ENCODE data around the gene SURF6. TPM values are rescaled to one million over a fixed set of nuclear protein-coding genes. Genes with fewer than 3 reads are reported as not detected.

Gene SURF6
- total RNA-seq, 1 experiment from 2014 or later: 21.2 TPM

DNA sequence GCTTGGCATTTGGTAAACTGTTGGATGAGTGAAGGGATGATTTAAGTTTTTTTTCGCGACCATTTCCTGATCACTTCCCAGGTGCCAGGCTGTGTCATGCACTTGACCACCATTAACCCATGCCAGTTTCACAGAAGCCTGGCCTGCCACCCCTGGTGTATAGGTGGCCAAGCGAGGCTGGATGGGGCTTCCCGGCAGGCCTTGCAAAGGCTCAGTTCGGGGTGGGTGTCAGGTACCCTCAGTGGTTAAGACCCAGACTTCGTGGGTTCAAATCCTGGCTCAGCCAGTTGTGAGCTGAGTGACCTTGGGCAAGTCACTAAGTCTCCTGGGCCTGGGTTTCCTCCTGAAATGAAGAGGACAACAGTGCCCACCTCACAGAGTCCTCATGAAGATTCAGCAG, 9.6 kb upstream of the SURF6 start:
- Histone ChIP-seq H3K4me3 (no peak overlapping the region), H3K9me3 (ENCODE audit: insufficient read depth, low read depth) (no peaks in the 10 kb centered on the region), H3K27ac (no peak overlapping the region), H3K4me1 (replicated peaks; ENCODE audit: insufficient read depth) (peaks cover 17% of the 10 kb centered on the region), H3K9me2 (ENCODE audit: insufficient read depth) (no peaks in the 10 kb centered on the region), H2AFZ (no peak overlapping the region), H3K36me3 (ENCODE audit: low read depth) (peaks cover 23% of the 10 kb centered on the region), H3K4me2 (no peak overlapping the region), H3K79me2 (ENCODE audit: low read depth) (peaks cover 53% of the 10 kb centered on the region), H3F3A (ENCODE audit: insufficient read depth, low read depth) (peaks cover 26% of the 10 kb centered on the region), H3K27me3 (ENCODE audit: insufficient read depth, low read depth) (no peaks in the 10 kb centered on the region), H4K20me1 (ENCODE audit: insufficient read depth) (peaks cover 30% of the 10 kb centered on the region)
- BruUV-seq (replicated peaks): no TSS peak
- no peak for DNase-seq
- ChIA-PET POLR2A (ENCODE audit: unreplicated experiment) (no interaction called here), CTCF (no interaction called here)
- TF ChIP-seq, protein P1, sequence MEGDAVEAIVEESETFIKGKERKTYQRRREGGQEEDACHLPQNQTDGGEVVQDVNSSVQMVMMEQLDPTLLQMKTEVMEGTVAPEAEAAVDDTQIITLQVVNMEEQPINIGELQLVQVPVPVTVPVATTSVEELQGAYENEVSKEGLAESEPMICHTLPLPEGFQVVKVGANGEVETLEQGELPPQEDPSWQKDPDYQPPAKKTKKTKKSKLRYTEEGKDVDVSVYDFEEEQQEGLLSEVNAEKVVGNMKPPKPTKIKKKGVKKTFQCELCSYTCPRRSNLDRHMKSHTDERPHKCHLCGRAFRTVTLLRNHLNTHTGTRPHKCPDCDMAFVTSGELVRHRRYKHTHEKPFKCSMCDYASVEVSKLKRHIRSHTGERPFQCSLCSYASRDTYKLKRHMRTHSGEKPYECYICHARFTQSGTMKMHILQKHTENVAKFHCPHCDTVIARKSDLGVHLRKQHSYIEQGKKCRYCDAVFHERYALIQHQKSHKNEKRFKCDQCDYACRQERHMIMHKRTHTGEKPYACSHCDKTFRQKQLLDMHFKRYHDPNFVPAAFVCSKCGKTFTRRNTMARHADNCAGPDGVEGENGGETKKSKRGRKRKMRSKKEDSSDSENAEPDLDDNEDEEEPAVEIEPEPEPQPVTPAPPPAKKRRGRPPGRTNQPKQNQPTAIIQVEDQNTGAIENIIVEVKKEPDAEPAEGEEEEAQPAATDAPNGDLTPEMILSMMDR (conservative IDR thresholded peaks at IDR 0.05): no peak
- TF ChIP-seq EZH2 (IDR thresholded peaks at IDR 0.05; ENCODE audit: low read depth): no peak
- intact Hi-C loops (cut with micrococcal nuclease; ENCODE audit: unreplicated experiment): no loop called here

DNA sequence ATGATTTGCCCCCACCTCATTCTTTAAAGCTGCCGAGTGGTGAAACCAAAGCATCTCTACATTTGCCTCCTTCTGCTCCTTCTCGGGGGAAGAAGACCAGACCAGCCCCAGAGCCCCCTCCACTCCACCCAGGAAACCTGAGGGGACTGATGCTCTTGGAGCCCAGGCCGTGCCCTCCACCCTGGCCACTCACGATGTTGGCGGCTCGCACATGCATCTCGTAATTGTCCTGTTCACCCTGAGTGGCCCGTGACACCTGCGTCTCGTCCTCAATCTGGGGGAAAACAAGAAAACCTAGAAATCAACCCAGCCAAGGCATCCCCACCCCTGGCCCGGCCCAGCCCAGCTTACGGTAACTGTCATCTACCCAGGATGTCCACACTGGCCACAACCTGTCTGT, 9.0 kb upstream of the SURF6 start:
- no peak overlapping the region for H3K4me3 ChIP-seq
- no peak for TF ChIP-seq EZH2 (IDR thresholded peaks at IDR 0.05; ENCODE audit: low read depth)
- TF ChIP-seq, protein P1 (conservative IDR thresholded peaks at IDR 0.05): no peak
- ChIA-PET CTCF (no interaction called here), POLR2A (ENCODE audit: unreplicated experiment) (no interaction called here)
- peaks cover 24% of the 10 kb centered on the region for H4K20me1 ChIP-seq (ENCODE audit: insufficient read depth)
- no TSS peak for BruUV-seq (replicated peaks)
- no peaks in the 10 kb centered on the region for H3K9me2 ChIP-seq (ENCODE audit: insufficient read depth)
- H3K27me3 ChIP-seq (ENCODE audit: insufficient read depth, low read depth): no peaks in the 10 kb centered on the region
- peaks cover 16% of the 10 kb centered on the region for H3K36me3 ChIP-seq (ENCODE audit: low read depth)
- H3K9me3 ChIP-seq (ENCODE audit: insufficient read depth, low read depth): no peaks in the 10 kb centered on the region
- H3K4me1 ChIP-seq (replicated peaks; ENCODE audit: insufficient read depth): peaks cover 15% of the 10 kb centered on the region
- DNase-seq: no peak
- H3K4me2 ChIP-seq: no peak overlapping the region
- H3K79me2 ChIP-seq (ENCODE audit: low read depth): peaks cover 47% of the 10 kb centered on the region
- intact Hi-C loops (cut with micrococcal nuclease; ENCODE audit: unreplicated experiment): no loop called here
- peaks cover 20% of the 10 kb centered on the region for H3F3A ChIP-seq (ENCODE audit: insufficient read depth, low read depth)
- H2AFZ ChIP-seq: no peak overlapping the region
- no peak overlapping the region for H3K27ac ChIP-seq

DNA sequence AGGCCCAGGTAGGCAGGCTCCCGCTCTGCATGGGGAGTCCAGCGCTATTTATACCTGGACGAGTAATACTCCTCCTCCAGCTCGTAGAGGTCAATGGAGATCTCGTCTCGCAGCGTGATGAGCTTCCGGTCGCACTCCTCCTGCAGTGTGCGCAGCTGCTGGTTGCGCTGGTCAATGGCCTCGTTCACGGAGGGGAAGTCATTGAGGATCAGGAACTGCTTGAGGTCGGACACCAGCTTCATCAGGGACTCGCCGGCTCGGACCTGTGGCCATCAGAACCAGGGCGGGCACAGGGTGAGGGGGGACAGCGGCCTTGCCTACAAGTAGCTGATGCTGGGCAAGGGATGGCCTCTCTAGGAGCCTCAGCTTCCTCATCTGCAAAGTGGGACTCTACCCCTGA, 8.1 kb upstream of the SURF6 start:
- H3K9me2 ChIP-seq (ENCODE audit: insufficient read depth): no peaks in the 10 kb centered on the region
- intact Hi-C loops (cut with micrococcal nuclease; ENCODE audit: unreplicated experiment): no loop called here
- H4K20me1 ChIP-seq (ENCODE audit: insufficient read depth): peaks cover 15% of the 10 kb centered on the region
- H3K9me3 ChIP-seq (ENCODE audit: insufficient read depth, low read depth): no peaks in the 10 kb centered on the region
- DNase-seq: no peak
- peaks cover 11% of the 10 kb centered on the region for H3F3A ChIP-seq (ENCODE audit: insufficient read depth, low read depth)
- TF ChIP-seq, protein P1 (conservative IDR thresholded peaks at IDR 0.05): no peak
- TF ChIP-seq EZH2 (IDR thresholded peaks at IDR 0.05; ENCODE audit: low read depth): no peak
- ChIA-PET CTCF (no interaction called here), POLR2A (ENCODE audit: unreplicated experiment) (interaction anchor here (0.5 kb wide), 1 partner anchor 8 kb away, joined by 3 read pairs; no protein-coding TSS in a partner anchor)
- H3K36me3 ChIP-seq (ENCODE audit: low read depth): peaks cover 7% of the 10 kb centered on the region
- no TSS peak for BruUV-seq (replicated peaks)
- peaks cover 6% of the 10 kb centered on the region; the same call in 1 of the 2 replicates for H3K4me1 ChIP-seq (replicated peaks; ENCODE audit: insufficient read depth)
- no peak overlapping the region for H3K27ac ChIP-seq
- H3K4me3 ChIP-seq: no peak overlapping the region
- peaks cover 38% of the 10 kb centered on the region for H3K79me2 ChIP-seq (ENCODE audit: low read depth)
- H3K27me3 ChIP-seq (ENCODE audit: insufficient read depth, low read depth): no peaks in the 10 kb centered on the region
- H3K4me2 ChIP-seq: no peak overlapping the region
- no peak overlapping the region for H2AFZ ChIP-seq
